Chondrocyte (in vitro differentiated cells): Measurements from ENCODE around the gene ZNF569. TPM values are rescaled to one million over a fixed set of nuclear protein-coding genes. Genes with fewer than 3 reads are reported as not detected.
A peak's percentile ranks its signal among the peaks of the same experiment; 100 is the strongest.
"Not testable (repeated sequence)": the region's sequence is repeated elsewhere in the genome, so short reads cannot be mapped to it uniquely, and the experiment has no call there.

Experiments
- DNase-seq: peaks from one replicate; pipeline ENCODE4 v3.0.0; 2021; ENCODE audit warnings: mixed read lengths, low spot score
- H3K27ac Mint-ChIP-seq: one replicate; pipeline ENCODE4 v1.8.0; 2021; ENCODE audit warnings: mild to moderate bottlenecking, moderate library complexity, mixed read lengths; ENCODE audit not compliant: unreplicated experiment
- H3K27me3 Mint-ChIP-seq: 2 replicates; pipeline ENCODE4 v1.8.0; 2021; ENCODE audit warnings: low read depth, mixed read lengths
- H3K36me3 Mint-ChIP-seq: 2 replicates; pipeline ENCODE4 v1.8.0; 2021; ENCODE audit warnings: low read depth, mixed read lengths
- H3K4me1 Mint-ChIP-seq: 2 replicates; pipeline ENCODE4 v1.8.0; 2021; ENCODE audit warnings: low read depth, mild to moderate bottlenecking, mixed read lengths
- H3K4me3 Mint-ChIP-seq: one replicate; pipeline ENCODE4 v1.8.0; 2021; ENCODE audit warnings: mild to moderate bottlenecking, moderate library complexity, mixed read lengths; ENCODE audit not compliant: unreplicated experiment
- H3K9me3 Mint-ChIP-seq: 2 replicates; pipeline ENCODE4 v1.8.0; 2021; ENCODE audit warnings: low read depth, mixed read lengths
- total RNA-seq: library from RNA; stranded (reverse); gene quantifications from 3 replicates; pipeline ENCODE4 v1.2.1, GENCODE V29; 2021
- TF ChIP-seq, protein P1 (sequence below): fragments of 200-600 bp; sonication (generic); IDR thresholded peaks from 2 replicates; pipeline ENCODE4 v1.5.0; 2021; ENCODE audit warnings: antibody characterized with exemption, mild to moderate bottlenecking, moderate library complexity

Gene ZNF569
- total RNA-seq, 1 donor from 2014 or later = 7.4 TPM

DNA sequence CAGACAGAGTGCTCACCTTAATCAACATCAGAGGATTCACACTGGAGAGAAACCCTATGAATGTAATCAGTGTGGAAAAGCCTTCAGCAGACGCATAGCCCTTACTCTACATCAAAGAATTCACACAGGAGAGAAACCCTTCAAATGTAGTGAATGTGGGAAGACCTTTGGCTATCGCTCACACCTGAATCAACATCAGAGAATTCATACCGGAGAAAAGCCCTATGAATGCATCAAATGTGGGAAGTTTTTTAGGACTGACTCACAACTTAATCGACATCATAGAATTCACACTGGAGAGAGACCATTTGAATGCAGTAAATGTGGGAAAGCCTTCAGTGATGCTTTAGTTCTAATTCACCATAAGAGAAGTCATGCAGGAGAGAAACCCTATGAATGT is 78.0 kb downstream of the ZNF569 start:
- Mint-ChIP-seq H3K36me3 (peaks cover 70% of the 10 kb centered on the region), H3K4me3 (no peak overlapping the region), H3K4me1 (no peaks in the 10 kb centered on the region), H3K9me3 (peaks cover 70% of the 10 kb centered on the region), H3K27ac (no peak overlapping the region), H3K27me3 (no peaks in the 10 kb centered on the region)
- TF ChIP-seq, protein P1, sequence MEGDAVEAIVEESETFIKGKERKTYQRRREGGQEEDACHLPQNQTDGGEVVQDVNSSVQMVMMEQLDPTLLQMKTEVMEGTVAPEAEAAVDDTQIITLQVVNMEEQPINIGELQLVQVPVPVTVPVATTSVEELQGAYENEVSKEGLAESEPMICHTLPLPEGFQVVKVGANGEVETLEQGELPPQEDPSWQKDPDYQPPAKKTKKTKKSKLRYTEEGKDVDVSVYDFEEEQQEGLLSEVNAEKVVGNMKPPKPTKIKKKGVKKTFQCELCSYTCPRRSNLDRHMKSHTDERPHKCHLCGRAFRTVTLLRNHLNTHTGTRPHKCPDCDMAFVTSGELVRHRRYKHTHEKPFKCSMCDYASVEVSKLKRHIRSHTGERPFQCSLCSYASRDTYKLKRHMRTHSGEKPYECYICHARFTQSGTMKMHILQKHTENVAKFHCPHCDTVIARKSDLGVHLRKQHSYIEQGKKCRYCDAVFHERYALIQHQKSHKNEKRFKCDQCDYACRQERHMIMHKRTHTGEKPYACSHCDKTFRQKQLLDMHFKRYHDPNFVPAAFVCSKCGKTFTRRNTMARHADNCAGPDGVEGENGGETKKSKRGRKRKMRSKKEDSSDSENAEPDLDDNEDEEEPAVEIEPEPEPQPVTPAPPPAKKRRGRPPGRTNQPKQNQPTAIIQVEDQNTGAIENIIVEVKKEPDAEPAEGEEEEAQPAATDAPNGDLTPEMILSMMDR = no peak
- no peak for DNase-seq

DNA sequence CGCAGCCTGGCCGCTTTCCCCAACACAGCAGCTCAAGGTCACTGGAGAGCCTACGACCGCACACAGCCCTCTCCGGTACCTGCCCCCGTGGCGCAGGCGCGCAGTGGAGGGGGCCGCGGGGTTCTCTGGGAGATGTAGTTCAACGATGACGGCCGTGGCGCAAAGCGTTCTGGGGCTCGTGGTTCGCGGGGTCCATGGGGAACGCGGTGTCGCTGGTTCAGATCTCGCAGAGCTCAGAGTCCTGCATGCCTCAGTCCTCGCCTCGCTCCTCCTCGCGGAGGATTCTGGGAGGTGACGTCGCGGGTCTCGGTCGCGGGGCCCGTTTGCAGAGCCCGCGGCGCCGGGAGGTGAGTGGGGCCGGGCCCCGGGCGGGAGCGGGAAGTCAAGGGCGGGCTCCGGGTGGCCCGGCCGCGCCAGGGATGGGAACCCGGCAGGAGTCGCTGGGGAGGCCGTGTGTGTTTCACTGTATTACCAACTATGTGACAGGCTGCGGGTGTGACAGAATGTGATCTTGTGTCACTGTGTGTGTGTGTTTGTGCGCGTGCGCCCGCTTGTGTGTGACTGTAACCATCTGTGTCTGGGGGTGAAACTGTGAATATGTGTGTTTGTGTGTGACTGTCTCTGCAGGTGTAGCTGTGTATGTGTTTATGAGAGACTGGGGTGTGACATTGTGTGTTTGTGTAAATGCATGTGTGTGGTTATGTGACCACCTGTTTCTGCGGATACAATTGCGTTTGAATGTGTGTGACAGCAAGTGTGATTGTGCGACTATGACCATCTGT is 96.2 kb downstream of the ZNF569 start, which contains the start of gene ZNF527:
Gene ZNF527 (plus strand): TSS at position 220 of the 782 bp plus-strand sequence. CDS start 3,100 bp downstream, outside the sequence.
- TF ChIP-seq, protein P1 = peak; percentile 58
- peaks cover 5% of the 10 kb centered on the region for H3K36me3 Mint-ChIP-seq
- peaks cover 3% of the 10 kb centered on the region for H3K9me3 Mint-ChIP-seq

DNA sequence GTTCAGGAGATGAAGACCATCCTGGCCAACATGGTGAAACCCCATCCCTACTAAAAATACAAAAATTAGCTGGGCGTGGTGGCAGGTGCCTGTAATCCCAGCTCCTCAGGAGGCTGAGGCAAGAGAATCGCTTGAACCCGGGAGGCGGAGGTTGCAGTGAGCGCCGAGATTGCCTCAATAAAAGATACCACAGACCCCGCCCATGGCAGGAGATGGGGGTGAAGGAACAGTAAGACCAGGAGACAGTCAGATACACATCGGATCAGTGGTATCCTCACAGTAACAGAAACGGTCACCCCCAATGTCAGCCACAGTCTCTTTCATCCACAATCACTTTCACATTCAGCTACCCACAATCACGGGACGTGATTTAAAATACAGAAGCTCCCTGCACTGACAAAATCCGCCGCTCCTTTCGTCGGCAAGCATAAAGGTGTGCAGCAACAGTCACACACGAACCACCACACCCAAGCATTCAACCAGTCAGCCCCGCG is 96.8 kb downstream of the ZNF569 start:
- H3K9me3 Mint-ChIP-seq, H3K36me3 Mint-ChIP-seq, DNase-seq, H3K27me3 Mint-ChIP-seq: not testable (repeated sequence)
- Mint-ChIP-seq H3K27ac (peak overlapping the region; percentile 92), H3K4me3 (peak overlapping the region; percentile 93), H3K4me1 (peaks cover 12% of the 10 kb centered on the region)

More for the DNA sequence above, 96.2 kb downstream of the ZNF569 start, which contains the start of gene ZNF527:
- H3K27ac Mint-ChIP-seq = peak within 1 kb of the TSS; percentile 92
- no peaks in the 10 kb centered on the region for H3K27me3 Mint-ChIP-seq
- H3K4me3 Mint-ChIP-seq = peak within 1 kb of the TSS; percentile 93
- H3K4me1 Mint-ChIP-seq = peaks cover 12% of the 10 kb centered on the region
- DNase-seq = peak; percentile 100

DNA sequence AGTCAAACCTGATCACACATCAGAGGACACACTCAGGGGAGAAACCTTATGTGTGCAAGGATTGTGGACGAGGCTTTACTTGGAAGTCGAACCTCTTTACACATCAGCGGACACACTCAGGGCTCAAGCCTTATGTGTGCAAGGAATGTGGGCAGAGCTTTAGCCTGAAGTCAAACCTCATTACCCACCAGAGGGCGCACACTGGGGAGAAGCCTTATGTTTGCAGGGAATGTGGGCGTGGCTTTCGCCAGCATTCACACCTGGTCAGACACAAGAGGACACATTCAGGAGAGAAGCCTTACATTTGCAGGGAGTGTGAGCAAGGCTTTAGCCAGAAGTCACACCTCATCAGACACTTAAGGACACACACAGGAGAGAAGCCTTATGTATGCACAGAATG is 104.5 kb downstream of the ZNF569 start:
- no peaks in the 10 kb centered on the region for H3K27me3 Mint-ChIP-seq
- H3K36me3 Mint-ChIP-seq = peaks cover 47% of the 10 kb centered on the region
- H3K4me3 Mint-ChIP-seq = no peak overlapping the region
- peaks cover 3% of the 10 kb centered on the region for H3K4me1 Mint-ChIP-seq
- peaks cover 18% of the 10 kb centered on the region for H3K9me3 Mint-ChIP-seq
- no peak overlapping the region for H3K27ac Mint-ChIP-seq
- no peak for DNase-seq
- TF ChIP-seq, protein P1 = peak; percentile 25

DNA sequence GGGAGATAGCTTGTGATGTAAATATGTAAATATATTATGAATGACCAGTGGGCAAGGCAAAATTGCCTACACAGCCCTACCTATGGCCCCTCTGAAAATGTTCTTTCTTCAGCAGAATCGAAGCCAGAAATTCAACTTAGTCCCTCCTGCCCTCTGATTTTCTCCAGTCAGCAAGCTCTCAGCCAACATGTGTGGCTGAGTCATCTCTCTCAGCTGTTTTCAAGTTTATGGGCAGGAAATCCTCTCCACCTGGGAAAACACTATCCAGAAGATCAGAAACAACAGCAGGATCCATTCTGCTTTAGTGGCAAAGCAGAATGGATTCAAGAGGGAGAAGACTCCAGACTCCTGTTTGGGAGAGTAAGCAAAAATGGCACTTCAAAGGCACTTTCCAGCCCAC is 105.2 kb downstream of the ZNF569 start:
- TF ChIP-seq, protein P1 = no peak
- Mint-ChIP-seq H3K9me3 (peaks cover 25% of the 10 kb centered on the region), H3K4me1 (peaks cover 3% of the 10 kb centered on the region), H3K4me3 (no peak overlapping the region), H3K27ac (no peak overlapping the region), H3K27me3 (no peaks in the 10 kb centered on the region), H3K36me3 (peaks cover 53% of the 10 kb centered on the region)
- no peak for DNase-seq

Other genes with a start within 250 kb of the ZNF569 start
- 6.0 to 10.6 TPM (median 7.7 TPM) in 3 replicates for gene ZNF383, start 249.2 kb downstream of the ZNF569 start, total RNA-seq
- gene ZNF527, start 96.3 kb downstream of the ZNF569 start, total RNA-seq = 5.4 to 7.4 TPM (median 5.8 TPM) in 3 replicates
- gene ZNF570, start 1.9 kb upstream of the ZNF569 start, total RNA-seq = 6.5 to 7.6 TPM (median 6.8 TPM) in 3 replicates
- gene ZNF793, start 39.5 kb upstream of the ZNF569 start, total RNA-seq = 7.9 to 14.3 TPM (median 8.5 TPM) in 3 replicates
- gene ZNF571, start 127.3 kb upstream of the ZNF569 start, total RNA-seq = 4.9 to 5.7 TPM (median 5.2 TPM) in 3 replicates
- gene ZNF540, start 127.4 kb upstream of the ZNF569 start, total RNA-seq = 1.3 to 3.2 TPM (median 1.4 TPM) in 3 replicates
- 10.7 to 18.3 TPM (median 15.1 TPM) in 3 replicates for gene ZFP30, start 188.0 kb upstream of the ZNF569 start, total RNA-seq